IMR-90 (cell line): ENCODE results near the gene ZNF714. TPM values are rescaled to one million over a fixed set of nuclear protein-coding genes. Genes with fewer than 3 reads are reported as not detected.

Experiments
- ATAC-seq: fragments of 200-7000 bp; cut with Tn5 transposase; 2 replicates; pipeline ENCODE4 v1.9.1; 2020; ENCODE audit warnings: low read depth, mild to moderate bottlenecking, moderate library complexity
- BruUV-seq: library from RNA; stranded (reverse); fragments of 400-500 nt; replicated peaks from 2 replicates; lab custom pipeline; 2021; lab: Mats Ljungman, UMichigan
- CTCF ChIA-PET: fragments of 300-600 bp; formaldehyde crosslinking; extraction: SDS; loops from one replicate; lab custom pipeline; 2021; ENCODE audit warnings: antibody characterized with exemption; lab: Yijun Ruan, JAX
- POLR2A ChIA-PET: fragments of 300-600 bp; sonication (Branson Sonifier 250); formaldehyde crosslinking; loops from one replicate; lab custom pipeline; 2022; ENCODE audit warnings: antibody characterized with exemption; ENCODE audit not compliant: unreplicated experiment; lab: Charles Lee
- DNase-seq: peaks from one replicate; pipeline ENCODE4 v3.0.0; 2013
- H2AFZ ChIP-seq: replicated peaks from 2 replicates; pipeline ENCODE3; 2013; ENCODE audit warnings: low read length, mild to moderate bottlenecking; ENCODE audit not compliant: poor library complexity
- H2AK5ac ChIP-seq: 2 replicates; pipeline ENCODE4 v1.6.1; 2013; ENCODE audit warnings: low read depth, low read length, inconsistent platforms
- H2AK9ac ChIP-seq: replicated peaks from 2 replicates; pipeline ENCODE3; 2013; ENCODE audit warnings: mild to moderate bottlenecking, low read depth, low read length, moderate library complexity; ENCODE audit not compliant: poor library complexity
- H2BK120ac ChIP-seq: 2 replicates; pipeline ENCODE4 v1.6.1; 2013; ENCODE audit warnings: low read depth, low read length, inconsistent platforms
- H2BK15ac ChIP-seq: 3 replicates; pipeline ENCODE4 v1.6.1; 2013; ENCODE audit warnings: low read depth, low read length, inconsistent platforms
- H2BK20ac ChIP-seq: 2 replicates; pipeline ENCODE4 v1.6.1; 2013; ENCODE audit warnings: low read depth, mild to moderate bottlenecking, inconsistent platforms, low read length, moderate library complexity
- H2BK5ac ChIP-seq: 2 replicates; pipeline ENCODE4 v1.6.1; 2013; ENCODE audit warnings: mild to moderate bottlenecking, low read depth, low read length, inconsistent platforms; ENCODE audit not compliant: poor library complexity, severe bottlenecking
- H3K14ac ChIP-seq: replicated peaks from 2 replicates; pipeline ENCODE4 v1.6.1; 2013; ENCODE audit warnings: low read depth, low read length, inconsistent platforms
- H3K18ac ChIP-seq: 2 replicates; pipeline ENCODE4 v1.6.1; 2013; ENCODE audit warnings: low read depth, low read length, control low read depth
- H3K23ac ChIP-seq: 2 replicates; pipeline ENCODE4 v1.6.1; 2013; ENCODE audit warnings: low read depth, low read length, inconsistent platforms
- H3K27ac ChIP-seq: 2 replicates; pipeline ENCODE4 v1.5.1; 2013; ENCODE audit warnings: mild to moderate bottlenecking, control low read depth, low read length; ENCODE audit not compliant: insufficient read depth
- H3K27me3 ChIP-seq: 2 replicates; pipeline ENCODE4 v1.6.1; 2013; ENCODE audit warnings: low read length; ENCODE audit not compliant: control insufficient read depth, insufficient read depth
- H3K36me3 ChIP-seq: 2 replicates; pipeline ENCODE4 v1.6.1; 2013; ENCODE audit warnings: low read length, mixed read lengths; ENCODE audit not compliant: control insufficient read depth, insufficient read depth
- H3K4ac ChIP-seq: 2 replicates; pipeline ENCODE4 v1.6.1; 2013; ENCODE audit warnings: low read depth, low read length, inconsistent platforms
- H3K4me1 ChIP-seq: 2 replicates; pipeline ENCODE4 v1.6.1; 2013; ENCODE audit warnings: low read length, mixed read lengths; ENCODE audit not compliant: control insufficient read depth, insufficient read depth
- H3K4me2 ChIP-seq: 2 replicates; pipeline ENCODE4 v1.6.1; 2013; ENCODE audit warnings: low read depth, mild to moderate bottlenecking, control low read depth, low read length, moderate library complexity
- H3K4me3 ChIP-seq: 2 replicates; pipeline ENCODE4 v1.5.1; 2013; ENCODE audit warnings: low read depth, mild to moderate bottlenecking, control low read depth, low read length, moderate library complexity; ENCODE audit not compliant: insufficient read depth
- H3K56ac ChIP-seq: 2 replicates; pipeline ENCODE4 v1.6.1; 2013; ENCODE audit warnings: low read length, inconsistent platforms; ENCODE audit not compliant: insufficient read depth; ENCODE audit errors: extremely low read depth
- H3K79me1 ChIP-seq, 2 experiments: 2 replicates each; pipeline ENCODE4 v1.6.1; 2013; ENCODE audit warnings: low read length in 2 of 2, inconsistent platforms in 1 of 2, low read depth in 1 of 2
- H3K9ac ChIP-seq: 2 replicates; pipeline ENCODE4 v1.6.1; 2013; ENCODE audit warnings: low read depth, low read length, control low read depth
- H3K9me1 ChIP-seq: 2 replicates; pipeline ENCODE4 v1.6.1; 2013; ENCODE audit warnings: low read length, inconsistent platforms; ENCODE audit not compliant: insufficient read depth
- H3K9me3 ChIP-seq: 2 replicates; pipeline ENCODE4 v1.6.1; 2013; ENCODE audit warnings: low read length; ENCODE audit not compliant: control insufficient read depth, insufficient read depth
- H4K20me1 ChIP-seq: 2 replicates; pipeline ENCODE4 v1.6.1; 2013; ENCODE audit warnings: low read length, inconsistent platforms; ENCODE audit not compliant: insufficient read depth
- H4K5ac ChIP-seq: 2 replicates; pipeline ENCODE4 v1.6.1; 2013; ENCODE audit warnings: mild to moderate bottlenecking, low read depth, low read length, control low read depth
- H4K8ac ChIP-seq, 2 experiments: 2 replicates each; pipeline ENCODE4 v1.6.1; 2013; ENCODE audit warnings: low read depth in 2 of 2, low read length in 2 of 2, control low read depth in 1 of 2, inconsistent platforms in 1 of 2
- H4K91ac ChIP-seq: 2 replicates; pipeline ENCODE4 v1.6.1; 2013; ENCODE audit warnings: low read depth, low read length, inconsistent platforms; ENCODE audit not compliant: insufficient read depth
- FOS ChIP-seq: fragments of 150-350 bp; IDR thresholded peaks from 2 replicates; pipeline ENCODE4 v1.6.1; 2016; ENCODE audit warnings: low read depth, low read length
- RCOR1 ChIP-seq: IDR thresholded peaks from 2 replicates; pipeline ENCODE4 v1.6.1; 2012; ENCODE audit warnings: mild to moderate bottlenecking, low read length, improper control_type of control experiment; ENCODE audit not compliant: insufficient replicate concordance
- WGBS, 2 experiments: methylation state at CpG; one replicate each; pipeline versions ENCODE4 v1.1.5 to v1.1.7; 2013; ENCODE audit warnings: missing lambda C conversion rate in 2 of 2; ENCODE audit not compliant: insufficient read length in 1 of 2; ENCODE audit errors: extremely low coverage in 2 of 2; 5-methylcytosine and 5-hydroxymethylcytosine counted together
- dilution Hi-C: fragments of 300-500 bp; cut with HindIII; formaldehyde crosslinking; loops from one replicate; pipeline ENCODE4 v1.14.3; 2018; ENCODE audit warnings: low sequenced_read_pairs; ENCODE audit not compliant: unreplicated experiment
- in situ Hi-C: fragments of 300-500 bp; cut with MboI; formaldehyde crosslinking; loops from 3 replicates; pipeline ENCODE4 v1.14.3; 2019; ENCODE audit warnings: low sequenced_read_pairs, inconsistent platforms, mixed read lengths
- intact Hi-C: fragments of 100-400 bp; cut with micrococcal nuclease; formaldehyde crosslinking; loops from 2 replicates; pipeline ENCODE4 v1.10.0; 2022
- polyA plus RNA-seq, 3 experiments: library from polyadenylated mRNA; depleted of rRNA; stranded (reverse); fragments of >200 nt; gene quantifications; 2 replicates each; pipeline ENCODE4 v1.2.3, GENCODE V29; 2012; ENCODE audit warnings: low replicate concordance in 1 of 3
- total RNA-seq: library from RNA; depleted of rRNA; stranded (reverse); fragments of >200 nt; gene quantifications from 2 replicates; pipeline ENCODE4 v1.2.3, GENCODE V29; 2012

The ZNF714 gene
- total and polyA plus RNA-seq, 2 of the 4 experiments (the other 2 are of a cell fraction), result 7.2 to 14.3 TPM

DNA sequence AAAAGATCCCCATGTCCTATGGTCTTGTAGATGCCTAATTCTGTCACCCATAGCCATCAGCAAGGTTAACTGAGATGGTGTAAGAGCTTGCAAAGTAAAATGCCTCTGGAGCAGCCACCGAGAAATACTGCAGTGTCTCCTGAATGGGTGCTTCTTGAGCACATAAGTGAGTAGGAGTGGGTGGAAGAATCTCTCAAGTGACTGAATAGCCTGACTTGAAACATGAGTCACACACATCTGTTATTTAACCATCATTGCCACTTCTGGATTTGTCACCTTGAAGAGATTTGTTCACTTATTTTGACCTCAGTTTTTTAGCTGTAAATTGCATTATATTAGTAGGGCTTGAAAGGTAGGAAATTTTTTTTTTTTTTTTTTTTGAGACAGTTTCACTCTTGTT lies 2.3 kb downstream of the ZNF714 start:
- Histone ChIP-seq H3K9me1 (no peaks in the 10 kb centered on the region), H3K18ac (no peak overlapping the region), H3K79me1 (peaks cover 18 to 22% of the 10 kb centered on the region in 2 experiments), H3K9me3 (no peaks in the 10 kb centered on the region), H2AK9ac (no peak overlapping the region), H2AFZ (no peak overlapping the region), H2BK15ac (no peak overlapping the region), H3K23ac (no peak overlapping the region), H4K20me1 (no peaks in the 10 kb centered on the region), H2BK120ac (no peak overlapping the region), H3K27me3 (no peaks in the 10 kb centered on the region), H3K56ac (no peak overlapping the region), H3K4me1 (peaks cover 6% of the 10 kb centered on the region), H3K4ac (no peak overlapping the region), H2BK5ac (no peak overlapping the region), H3K4me3 (no peak overlapping the region), H3K14ac (no peak overlapping the region; the same call in 1 of the 2 replicates), H3K27ac (no peak overlapping the region), H4K91ac (no peak overlapping the region), H4K8ac (no peak overlapping the region), H3K9ac (no peak overlapping the region), H3K36me3 (0 out of 2 replicates have a peak, but pooled peaks cover under 1% of the 10 kb centered on the region), H2AK5ac (no peak overlapping the region), H2BK20ac (no peak overlapping the region), H4K5ac (no peak overlapping the region), H3K4me2 (no peak overlapping the region)
- TSS peak; percentile 19 for BruUV-seq
- TF ChIP-seq FOS, result 0 out of 2 replicates have a peak, but pooled peaks have one; percentile 28
- TF ChIP-seq RCOR1, result no peak
- CTCF ChIA-PET, result interaction anchor here (0.6 kb wide), 4 partner anchors 57 to 1419 kb away, joined by 3 to 4 read pairs (median 4); no protein-coding TSS in a partner anchor
- peak; percentile 79 for DNase-seq
- POLR2A ChIA-PET, result no interaction called here
- intact Hi-C loops (no loop called here), dilution Hi-C loops (no loop called here), in situ Hi-C loops (no loop called here)
- no peak for ATAC-seq
- WGBS, 2 experiments, result no CpG with 5 or more reads among the region's 1 CpG
